ENCODE measurements around the gene AQP3. TPM values are rescaled to one million over a fixed set of nuclear protein-coding genes. Genes with fewer than 3 reads are reported as not detected.
A peak's percentile ranks its signal among the peaks of the same experiment; 100 is the strongest.

AQP3 gene
- total and polyA plus RNA-seq, 9 of the 15 experiments (the other 6 are each of a cell fraction or from before 2014, with no cell fraction given) = 4.2 to 31.5 (median 17.6) TPM

GRCh38 chr9:33449715-33450114 lies 2.3 kb upstream of the AQP3 start:
- Histone ChIP-seq H3K79me2 (ENCODE audit: control insufficient read depth, insufficient read depth, low read length) (peaks cover 13% of the 10 kb centered on the region), H3K4me3 (no peak overlapping the region), H3K27me3 (ENCODE audit: control insufficient read depth in 2 of 2, insufficient read depth in 2 of 2, low read length in 2 of 2) (no peaks in the 10 kb centered on the region), H3K36me3 (ENCODE audit: control insufficient read depth, insufficient read depth, low read length) (no peaks in the 10 kb centered on the region), H3K4me1 (replicated peaks in 1 of 2; ENCODE audit: control insufficient read depth in 2 of 2, insufficient read depth in 2 of 2, low read length in 2 of 2) (peaks cover 39 to 40% of the 10 kb centered on the region in 2 experiments), H3K9ac (ENCODE audit: insufficient read depth in 1 of 2, low read depth in 2 of 2, low read length in 2 of 2) (no peak overlapping the region), H3K9me3 (replicated peaks; ENCODE audit: control insufficient read depth, insufficient read depth, low read depth, low read length) (no peaks in the 10 kb centered on the region), H4K20me1 (replicated peaks; ENCODE audit: control insufficient read depth, insufficient read depth, low read length) (no peaks in the 10 kb centered on the region), H3K27ac (ENCODE audit: extremely low read depth, low read depth, low read length) (no peak overlapping the region), H3K9me1 (ENCODE audit: control insufficient read depth, insufficient read depth, low read length) (no peaks in the 10 kb centered on the region), H2AFZ (ENCODE audit: low read depth, low read length) (no peak overlapping the region), H3K4me2 (ENCODE audit: insufficient read depth, low read length) (no peak overlapping the region)
- TF ChIP-seq MITF (IDR thresholded peaks at IDR 0.05) (no peak), CREB5 (CRISPR knock-in tag; IDR thresholded peaks at IDR 0.05) (no peak), ZC3H8 (IDR thresholded peaks at IDR 0.05) (no peak), ESRRB (CRISPR knock-in tag; IDR thresholded peaks at IDR 0.05; ENCODE audit: borderline replicate concordance) (no peak), ZNF232 (CRISPR knock-in tag; IDR thresholded peaks at IDR 0.05) (no peak), ATF3 (IDR thresholded peaks at IDR 0.05) (peak; percentile 29; the same call in 1 of the 2 replicates), ATF3 (CRISPR knock-in tag; conservative IDR thresholded peaks at IDR 0.05) (no peak), ZNF165 (CRISPR knock-in tag; IDR thresholded peaks at IDR 0.05; ENCODE audit: borderline replicate concordance) (no peak), ZNF655 (CRISPR knock-in tag; IDR thresholded peaks at IDR 0.05) (no peak)
- in situ Hi-C loops (cut with MboI) (no loop called here), intact Hi-C loops (cut with micrococcal nuclease) (loop anchor here (5.0 to 10.0 kb wide), 2 partner anchors 32 to 165 kb away; no protein-coding TSS in a partner anchor)
- POLR2A ChIA-PET = interaction anchor here (1.4 kb wide), 1 partner anchor 10 kb away, joined by 3 read pairs; no protein-coding TSS in a partner anchor
- ATAC-seq (no peak), DNase-seq (ENCODE audit: extremely low read depth in 1 of 4, low spot score in 3 of 4) (no peak), FAIRE-seq (no peak)
- BruUV-seq (replicated peaks) = no TSS peak
- CTCF ChIA-PET (ENCODE audit: low intra/inter-chr PET ratio) = no interaction called here
- 83% methylated on average over 4 of the region's 5 CpGs for WGBS (ENCODE audit: insufficient coverage, low coverage, missing lambda C conversion rate)

Data from K562 (cell line).